ENCODE measurements around the gene ZMAT2. TPM values are rescaled to one million over a fixed set of nuclear protein-coding genes. Genes with fewer than 3 reads are reported as not detected.
A peak's percentile ranks its signal among the peaks of the same experiment; 100 is the strongest.

The ZMAT2 gene
- total and polyA plus RNA-seq, 2 of the 8 experiments (the other 6 are each of a cell fraction or from before 2014, with no cell fraction given): 56.8 to 65.9 TPM

DNA sequence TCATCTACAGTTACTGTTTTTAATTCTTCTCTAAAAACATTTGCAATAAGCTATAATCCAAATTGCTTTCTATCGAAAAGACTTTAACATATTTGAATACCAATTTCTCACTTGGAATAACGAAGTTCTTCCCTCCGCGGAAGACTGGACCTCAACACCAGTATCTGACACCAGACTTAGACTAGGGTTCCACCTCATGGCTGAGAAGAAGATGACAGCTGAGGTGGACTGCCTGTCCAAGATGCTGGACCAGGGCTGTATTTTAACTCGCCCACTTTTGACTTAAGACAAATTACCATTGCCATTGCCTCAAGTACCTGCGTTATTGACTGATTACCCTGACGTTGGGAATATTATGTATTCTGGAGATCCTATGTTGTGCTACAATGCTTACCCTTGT is 34.1 kb downstream of the ZMAT2 start:
- no peak overlapping the region for H3K23ac ChIP-seq (ENCODE audit: insufficient read length)
- no peaks in the 10 kb centered on the region for H3K23me2 ChIP-seq (ENCODE audit: low read depth, low read length)
- H3K36me3 ChIP-seq (ENCODE audit: control insufficient read depth in 2 of 4, insufficient read depth in 4 of 4, low read length in 3 of 4): no peaks in the 10 kb centered on the region
- H2BK15ac ChIP-seq (ENCODE audit: low read length): no peak overlapping the region
- H3K9ac ChIP-seq (replicated peaks in 1 of 4; ENCODE audit: extremely low read depth in 1 of 4, low read depth in 3 of 4, low read length in 3 of 4): no peak overlapping the region
- no peak overlapping the region for H3K18ac ChIP-seq (ENCODE audit: extremely low read depth, low read length)
- H2AK5ac ChIP-seq (ENCODE audit: low read depth, low read length): no peak overlapping the region
- no peak overlapping the region for H3K56ac ChIP-seq (replicated peaks; ENCODE audit: insufficient read length, low read depth, low read length)
- H3K27ac ChIP-seq (ENCODE audit: low read depth, low read length): no peak overlapping the region
- H3K4me3 ChIP-seq (ENCODE audit: extremely low read depth in 1 of 4, insufficient read depth in 2 of 4, low read depth in 3 of 4, low read length in 4 of 4): no peak overlapping the region
- no peak overlapping the region for H4K8ac ChIP-seq (ENCODE audit: extremely low read depth, insufficient read depth, low read length)
- H2BK12ac ChIP-seq (ENCODE audit: low read depth, low read length): no peak overlapping the region
- no peaks in the 10 kb centered on the region for H3K4me1 ChIP-seq (replicated peaks in 1 of 4; ENCODE audit: control insufficient read depth in 3 of 4, insufficient read depth in 4 of 4, low read length in 3 of 4)
- CTCF ChIA-PET (ENCODE audit: partially characterized antibody): no interaction called here
- DNase-seq (ENCODE audit: low read depth in 1 of 2, low spot score in 2 of 2): no peak
- TF ChIP-seq RXRA (IDR thresholded peaks at IDR 0.05; ENCODE audit: insufficient read depth, low read depth, low read length): no peak
- 0 out of 4 replicates have a peak, but pooled peaks of 1 of the 2 experiments have one; percentile 3 for TF ChIP-seq RAD21 (IDR thresholded peaks at IDR 0.05 in 1 of 2, conservative IDR thresholded peaks at IDR 0.05 in 1 of 2; ENCODE audit: low read depth in 2 of 2, low read length in 2 of 2)
- TF ChIP-seq CBX8 (IDR thresholded peaks at IDR 0.05; ENCODE audit: borderline replicate concordance, low read depth, low read length): no peak
- peaks cover 2 to 14% of the 10 kb centered on the region in 2 experiments; a peak in 2 of 4 replicates for H3K9me3 ChIP-seq (ENCODE audit: insufficient read depth in 2 of 2, low read depth in 1 of 2, low read length in 1 of 2)
- no peak overlapping the region for H4K5ac ChIP-seq (ENCODE audit: insufficient read length, low read depth, low read length)
- POLR2A ChIA-PET (ENCODE audit: partially characterized antibody): no interaction called here
- no peak overlapping the region for H3K14ac ChIP-seq (ENCODE audit: insufficient read length)
- no peak overlapping the region for H2BK20ac ChIP-seq (ENCODE audit: low read length)
- no peaks in the 10 kb centered on the region for H4K20me1 ChIP-seq (replicated peaks in 1 of 2; ENCODE audit: control insufficient read depth in 1 of 2, insufficient read depth in 2 of 2, low read length in 2 of 2)
- no peaks in the 10 kb centered on the region for H3K79me1 ChIP-seq (ENCODE audit: low read depth, low read length)
- no peak overlapping the region for H2BK5ac ChIP-seq (ENCODE audit: low read depth, low read length)
- WGBS, 2 experiments (ENCODE audit: extremely low coverage in 1 of 2, insufficient coverage in 1 of 2, insufficient read length in 1 of 2, insufficient replicate concordance in 2 of 2, low coverage in 1 of 2, low lambda C conversion rate in 2 of 2, missing lambda C conversion rate in 1 of 2): 87% methylated on average over 7 of the region's 7 CpGs; no CpG with 5 or more reads in 1 of the 2 experiments
- no peak overlapping the region for H2BK120ac ChIP-seq (replicated peaks; ENCODE audit: low read depth, low read length)
- H3K4me2 ChIP-seq (ENCODE audit: insufficient read depth in 1 of 2, low read depth in 2 of 2, low read length in 2 of 2): no peak overlapping the region
- no peaks in the 10 kb centered on the region for H3K27me3 ChIP-seq (replicated peaks in 1 of 4; ENCODE audit: control insufficient read depth in 3 of 4, extremely low read depth in 1 of 4, insufficient read depth in 3 of 4, low read length in 3 of 4)
- no peak overlapping the region for H3K4ac ChIP-seq (replicated peaks; ENCODE audit: insufficient read length, low read depth, low read length)
- H4K91ac ChIP-seq (replicated peaks; ENCODE audit: insufficient read length, low read length): no peak overlapping the region
- no peak overlapping the region for H2AFZ ChIP-seq (ENCODE audit: low read length)
- H3K79me2 ChIP-seq (ENCODE audit: control insufficient read depth in 1 of 2, insufficient read depth in 2 of 2, low read length in 2 of 2): no peaks in the 10 kb centered on the region
- FAIRE-seq: no peak
